WTC11 (cell line): ENCODE data around the gene HAVCR2. TPM values are rescaled to one million over a fixed set of nuclear protein-coding genes. Genes with fewer than 3 reads are reported as not detected.

ENCODE experiments used
- ATAC-seq: fragments of 200-7000 bp; cut with Tn5 transposase; 2 replicates; pipeline ENCODE4 v1.10.0; 2021; ENCODE audit warnings: mild to moderate bottlenecking, moderate library complexity
- CTCF ChIA-PET: fragments of 300-600 bp; sonication (Branson Sonifier 250); formaldehyde crosslinking; loops from one replicate; lab custom pipeline; 2021; ENCODE audit warnings: antibody characterized with exemption; lab: Charles Lee
- POLR2A ChIA-PET: fragments of 350-600 bp; sonication (Branson Sonifier 250); formaldehyde crosslinking; loops from one replicate; lab custom pipeline; 2021; ENCODE audit warnings: antibody characterized with exemption; lab: Charles Lee
- DNase-seq: peaks from one replicate; pipeline ENCODE4 v3.0.0; 2021; ENCODE audit warnings: low spot score
- H3K27ac Mint-ChIP-seq: 2 replicates; pipeline ENCODE4 v1.8.0; 2021; ENCODE audit warnings: mixed read lengths
- H3K27me3 Mint-ChIP-seq: 2 replicates; pipeline ENCODE4 v1.8.0; 2021; ENCODE audit warnings: low read depth, mild to moderate bottlenecking, moderate library complexity, mixed read lengths
- H3K36me3 Mint-ChIP-seq: 2 replicates; pipeline ENCODE4 v1.8.0; 2021; ENCODE audit warnings: mixed read lengths
- H3K4me1 Mint-ChIP-seq: 2 replicates; pipeline ENCODE4 v1.8.0; 2022; ENCODE audit warnings: mixed read lengths
- H3K4me3 Mint-ChIP-seq: 2 replicates; pipeline ENCODE4 v1.8.0; 2021; ENCODE audit warnings: mild to moderate bottlenecking, moderate library complexity, mixed read lengths
- H3K9me3 Mint-ChIP-seq: 2 replicates; pipeline ENCODE4 v1.8.0; 2021; ENCODE audit warnings: mixed read lengths
- ATF1 ChIP-seq: sonication (generic); formaldehyde crosslinking; IDR thresholded peaks from 2 replicates; pipeline ENCODE4 v1.8.1; 2023; ENCODE audit warnings: mild to moderate bottlenecking, moderate library complexity, missing genetic modification reagents
- E2F4 ChIP-seq: sonication (generic); formaldehyde crosslinking; IDR thresholded peaks from 2 replicates; pipeline ENCODE4 v1.8.1; 2022; ENCODE audit warnings: low read depth, mild to moderate bottlenecking, moderate library complexity, missing genetic modification reagents, borderline replicate concordance
- KAT7 ChIP-seq: sonication (generic); formaldehyde crosslinking; IDR thresholded peaks from 2 replicates; pipeline ENCODE4 v1.8.1; 2023; ENCODE audit warnings: missing genetic modification reagents, mild to moderate bottlenecking, borderline replicate concordance
- USF2 ChIP-seq: sonication (generic); formaldehyde crosslinking; IDR thresholded peaks from 2 replicates; pipeline ENCODE4 v1.8.1; 2023; ENCODE audit warnings: mild to moderate bottlenecking, missing genetic modification reagents, moderate library complexity
- total RNA-seq: library from RNA; stranded (reverse); gene quantifications from 3 replicates; pipeline ENCODE4 v1.2.3, GENCODE V29; 2021
- TF ChIP-seq, protein P1 (sequence below): fragments of 250-450 bp; sonication (Bioruptor Pico); IDR thresholded peaks from 2 replicates; pipeline ENCODE4 v1.9.0; 2021; ENCODE audit warnings: moderate library complexity, mild to moderate bottlenecking, inconsistent platforms, borderline replicate concordance

Gene HAVCR2
- total RNA-seq, 1 experiment from 2014 or later: 0.33 TPM

DNA sequence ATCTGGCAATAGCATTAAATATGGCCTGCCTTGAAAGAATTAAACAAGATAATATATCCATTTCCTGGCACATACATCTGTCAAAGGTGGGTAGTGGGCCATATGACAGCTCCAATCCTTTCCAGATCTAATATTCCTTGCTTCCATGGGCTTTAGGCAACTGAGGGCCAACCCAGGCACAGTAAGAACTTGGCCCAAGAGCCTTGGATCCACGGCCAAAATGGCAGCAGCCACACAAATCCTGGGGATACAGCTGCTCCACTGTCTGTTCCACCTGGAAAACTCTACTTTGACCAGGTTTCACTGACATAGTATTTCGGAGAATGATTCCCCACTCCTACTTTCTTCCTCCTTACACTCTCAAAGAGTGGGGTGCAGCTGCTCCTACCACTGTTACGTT is 63.2 kb downstream of the HAVCR2 start (continued):
- no peak for TF ChIP-seq E2F4 (CRISPR knock-in tag)
- no peak for TF ChIP-seq ATF1 (CRISPR knock-in tag)
- TF ChIP-seq, all 79 proteins: peak for 0

- no peak overlapping the region for H3K27ac Mint-ChIP-seq
- ATAC-seq (no peak), DNase-seq (no peak)
- CTCF ChIA-PET: no interaction called here
- no peaks in the 10 kb centered on the region for H3K27me3 Mint-ChIP-seq
- H3K9me3 Mint-ChIP-seq: no peaks in the 10 kb centered on the region
- H3K4me3 Mint-ChIP-seq: no peak overlapping the region
- H3K36me3 Mint-ChIP-seq: no peaks in the 10 kb centered on the region
- TF ChIP-seq USF2: no peak
- TF ChIP-seq KAT7 (CRISPR knock-in tag): no peak
- TF ChIP-seq, protein P1, sequence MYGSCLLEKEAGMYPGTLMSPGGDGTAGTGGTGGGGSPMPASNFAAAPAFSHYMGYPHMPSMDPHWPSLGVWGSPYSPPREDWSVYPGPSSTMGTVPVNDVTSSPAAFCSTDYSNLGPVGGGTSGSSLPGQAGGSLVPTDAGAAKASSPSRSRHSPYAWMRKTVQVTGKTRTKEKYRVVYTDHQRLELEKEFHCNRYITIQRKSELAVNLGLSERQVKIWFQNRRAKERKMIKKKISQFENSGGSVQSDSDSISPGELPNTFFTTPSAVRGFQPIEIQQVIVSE (CRISPR knock-in tag): no peak
- TF ChIP-seq, all 79 proteins: peak for 0
- peaks cover 17% of the 10 kb centered on the region for H3K4me1 Mint-ChIP-seq
- POLR2A ChIA-PET: no interaction called here
Observed at GRCh38 chr5:157038568-157039187, 70.2 kb downstream of the HAVCR2 start.

Other genes starting within 250 kb of the HAVCR2 start
- 0.13 TPM in 1 of 3 replicates, not detected in the others for gene TIMD4, start 145.8 kb downstream of the HAVCR2 start, total RNA-seq
- not detected in 3 replicates for gene HAVCR1, start 49.9 kb downstream of the HAVCR2 start, total RNA-seq
- 11.1 to 11.4 TPM (median 11.2 TPM) in 3 replicates for gene MED7, start 33.8 kb upstream of the HAVCR2 start, total RNA-seq
- gene GARIN3, start 57.2 kb upstream of the HAVCR2 start, total RNA-seq: not detected in 3 replicates
- gene ITK, start 71.8 kb upstream of the HAVCR2 start, total RNA-seq: 0.37 to 0.55 TPM (median 0.52 TPM) in 3 replicates
- gene CYFIP2, start 157.1 kb upstream of the HAVCR2 start, total RNA-seq: 95.3 to 102 TPM (median 101 TPM) in 3 replicates